Measurements from ENCODE around the gene KNTC1.

GRCh38 chr12:122571821-122572220, 44.8 kb downstream of the KNTC1 start:
- TF ChIP-seq ZNF202 (tag by site-specific recombination; IDR thresholded peaks at IDR 0.05; ENCODE audit: borderline replicate concordance) = no peak
- TF ChIP-seq HOXC10 (CRISPR knock-in tag; IDR thresholded peaks at IDR 0.05) = no peak
- TF ChIP-seq, protein P1, sequence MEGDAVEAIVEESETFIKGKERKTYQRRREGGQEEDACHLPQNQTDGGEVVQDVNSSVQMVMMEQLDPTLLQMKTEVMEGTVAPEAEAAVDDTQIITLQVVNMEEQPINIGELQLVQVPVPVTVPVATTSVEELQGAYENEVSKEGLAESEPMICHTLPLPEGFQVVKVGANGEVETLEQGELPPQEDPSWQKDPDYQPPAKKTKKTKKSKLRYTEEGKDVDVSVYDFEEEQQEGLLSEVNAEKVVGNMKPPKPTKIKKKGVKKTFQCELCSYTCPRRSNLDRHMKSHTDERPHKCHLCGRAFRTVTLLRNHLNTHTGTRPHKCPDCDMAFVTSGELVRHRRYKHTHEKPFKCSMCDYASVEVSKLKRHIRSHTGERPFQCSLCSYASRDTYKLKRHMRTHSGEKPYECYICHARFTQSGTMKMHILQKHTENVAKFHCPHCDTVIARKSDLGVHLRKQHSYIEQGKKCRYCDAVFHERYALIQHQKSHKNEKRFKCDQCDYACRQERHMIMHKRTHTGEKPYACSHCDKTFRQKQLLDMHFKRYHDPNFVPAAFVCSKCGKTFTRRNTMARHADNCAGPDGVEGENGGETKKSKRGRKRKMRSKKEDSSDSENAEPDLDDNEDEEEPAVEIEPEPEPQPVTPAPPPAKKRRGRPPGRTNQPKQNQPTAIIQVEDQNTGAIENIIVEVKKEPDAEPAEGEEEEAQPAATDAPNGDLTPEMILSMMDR (tag by site-specific recombination; IDR thresholded peaks at IDR 0.05) = no peak
- TF ChIP-seq ZNF302 (tag by site-specific recombination; IDR thresholded peaks at IDR 0.05; ENCODE audit: low read depth) = no peak
- no peak for TF ChIP-seq ZNF571 (tag by site-specific recombination; IDR thresholded peaks at IDR 0.05)
- TF ChIP-seq ZNF585B (tag by site-specific recombination; IDR thresholded peaks at IDR 0.05) = no peak
- TF ChIP-seq, protein P2, sequence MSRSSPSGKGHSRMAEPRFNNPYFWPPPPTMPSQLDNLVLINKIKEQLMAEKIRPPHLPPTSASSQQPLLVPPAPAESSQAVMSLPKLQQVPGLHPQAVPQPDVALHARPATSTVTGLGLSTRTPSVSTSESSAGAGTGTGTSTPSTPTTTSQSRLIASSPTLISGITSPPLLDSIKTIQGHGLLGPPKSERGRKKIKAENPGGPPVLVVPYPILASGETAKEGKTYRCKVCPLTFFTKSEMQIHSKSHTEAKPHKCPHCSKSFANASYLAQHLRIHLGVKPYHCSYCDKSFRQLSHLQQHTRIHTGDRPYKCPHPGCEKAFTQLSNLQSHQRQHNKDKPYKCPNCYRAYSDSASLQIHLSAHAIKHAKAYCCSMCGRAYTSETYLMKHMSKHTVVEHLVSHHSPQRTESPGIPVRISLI (tag by site-specific recombination; IDR thresholded peaks at IDR 0.05) = no peak
- no peak for TF ChIP-seq ZNF48 (tag by site-specific recombination; IDR thresholded peaks at IDR 0.05)
- no peak for TF ChIP-seq YY1 (tag by site-specific recombination; IDR thresholded peaks at IDR 0.05)
- TF ChIP-seq, protein P3, sequence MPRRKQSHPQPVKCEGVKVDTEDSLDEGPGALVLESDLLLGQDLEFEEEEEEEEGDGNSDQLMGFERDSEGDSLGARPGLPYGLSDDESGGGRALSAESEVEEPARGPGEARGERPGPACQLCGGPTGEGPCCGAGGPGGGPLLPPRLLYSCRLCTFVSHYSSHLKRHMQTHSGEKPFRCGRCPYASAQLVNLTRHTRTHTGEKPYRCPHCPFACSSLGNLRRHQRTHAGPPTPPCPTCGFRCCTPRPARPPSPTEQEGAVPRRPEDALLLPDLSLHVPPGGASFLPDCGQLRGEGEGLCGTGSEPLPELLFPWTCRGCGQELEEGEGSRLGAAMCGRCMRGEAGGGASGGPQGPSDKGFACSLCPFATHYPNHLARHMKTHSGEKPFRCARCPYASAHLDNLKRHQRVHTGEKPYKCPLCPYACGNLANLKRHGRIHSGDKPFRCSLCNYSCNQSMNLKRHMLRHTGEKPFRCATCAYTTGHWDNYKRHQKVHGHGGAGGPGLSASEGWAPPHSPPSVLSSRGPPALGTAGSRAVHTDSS (tag by site-specific recombination; IDR thresholded peaks at IDR 0.05) = no peak
- no peak for TF ChIP-seq ZNF776 (tag by site-specific recombination; IDR thresholded peaks at IDR 0.05; ENCODE audit: borderline replicate concordance)
- TF ChIP-seq KLF7 (tag by site-specific recombination; IDR thresholded peaks at IDR 0.05; ENCODE audit: borderline replicate concordance) = no peak
